SK-N-SH treated with all-trans-retinoic acid at 6 μM for 48 hours (cell line): Measurements from ENCODE around the gene EIF2S1.

Experiments
- ATAC-seq: fragments of 200-7000 bp; cut with Tn5 transposase; 3 replicates; pipeline ENCODE4 v1.9.1; 2020; ENCODE audit warnings: mild to moderate bottlenecking, moderate library complexity
- ARNTL ChIP-seq: fragments of 450-650 bp; formaldehyde crosslinking; IDR thresholded peaks from 2 replicates; pipeline ENCODE4 v1.5.0; 2020; ENCODE audit warnings: low read depth, mild to moderate bottlenecking, moderate library complexity, borderline replicate concordance
- CREB5 ChIP-seq: fragments of 250-450 bp; sonication (Bioruptor Pico); IDR thresholded peaks from 2 replicates; pipeline ENCODE4 v1.5.1; 2020; ENCODE audit warnings: low read depth, mild to moderate bottlenecking, moderate library complexity
- CSDC2 ChIP-seq: fragments of 250-450 bp; sonication (Bioruptor Pico); IDR thresholded peaks from 2 replicates; pipeline ENCODE4 v1.5.0; 2020; ENCODE audit warnings: mild to moderate bottlenecking, moderate library complexity
- CSRNP3 ChIP-seq: fragments of 250-450 bp; sonication (Bioruptor Pico); IDR thresholded peaks from 2 replicates; pipeline ENCODE4 v1.5.1; 2021; ENCODE audit warnings: mild to moderate bottlenecking, moderate library complexity
- PATZ1 ChIP-seq: fragments of 250-450 bp; sonication (Bioruptor Pico); IDR thresholded peaks from 2 replicates; pipeline ENCODE4 v1.8.0; 2020; ENCODE audit warnings: mild to moderate bottlenecking, moderate library complexity, borderline replicate concordance
- POU6F1 ChIP-seq: fragments of 250-450 bp; sonication (Bioruptor Pico); IDR thresholded peaks from 2 replicates; pipeline ENCODE4 v1.8.0; 2021; ENCODE audit warnings: low read depth, mild to moderate bottlenecking, moderate library complexity, borderline replicate concordance
- PPARA ChIP-seq: fragments of 250-450 bp; sonication (Bioruptor Pico); IDR thresholded peaks from 2 replicates; pipeline ENCODE4 v1.5.0; 2020; ENCODE audit warnings: mild to moderate bottlenecking, borderline replicate concordance
- RARB ChIP-seq: fragments of 250-450 bp; sonication (Bioruptor Pico); IDR thresholded peaks from 2 replicates; pipeline ENCODE4 v1.8.0; 2021; ENCODE audit warnings: mild to moderate bottlenecking, moderate library complexity
- SNAI2 ChIP-seq: fragments of 250-450 bp; sonication (Bioruptor Pico); IDR thresholded peaks from 2 replicates; pipeline ENCODE4 v1.5.0; 2020; ENCODE audit warnings: mild to moderate bottlenecking, moderate library complexity
- TOX ChIP-seq: fragments of 250-450 bp; sonication (Bioruptor Pico); IDR thresholded peaks from 2 replicates; pipeline ENCODE4 v1.8.0; 2021; ENCODE audit warnings: mild to moderate bottlenecking, moderate library complexity, borderline replicate concordance
- TSHZ2 ChIP-seq: fragments of 250-450 bp; sonication (Bioruptor Pico); IDR thresholded peaks from 2 replicates; pipeline ENCODE4 v1.5.0; 2020; ENCODE audit warnings: mild to moderate bottlenecking, moderate library complexity
- ZC3H10 ChIP-seq: fragments of 250-450 bp; sonication (Bioruptor Pico); IDR thresholded peaks from 2 replicates; pipeline ENCODE4 v1.5.1; 2021; ENCODE audit warnings: mild to moderate bottlenecking, moderate library complexity
- ZFP3 ChIP-seq: fragments of 250-450 bp; sonication (Bioruptor Pico); IDR thresholded peaks from 2 replicates; pipeline ENCODE4 v1.5.0; 2020; ENCODE audit warnings: mild to moderate bottlenecking, moderate library complexity
- ZNF565 ChIP-seq: fragments of 450-650 bp; formaldehyde crosslinking; conservative IDR thresholded peaks from 2 replicates; pipeline ENCODE4 v1.5.0; 2020; ENCODE audit warnings: low read depth, mild to moderate bottlenecking, moderate library complexity
- ZNF70 ChIP-seq: fragments of 450-650 bp; formaldehyde crosslinking; IDR thresholded peaks from 2 replicates; pipeline ENCODE4 v1.5.0; 2020; ENCODE audit warnings: mild to moderate bottlenecking, moderate library complexity
- ZNF8 ChIP-seq: fragments of 450-650 bp; formaldehyde crosslinking; IDR thresholded peaks from 2 replicates; pipeline ENCODE4 v1.5.0; 2020; ENCODE audit warnings: mild to moderate bottlenecking, moderate library complexity

Gene EIF2S1

GRCh38 chr14:67358924-67359774 lies 979 bp upstream of the EIF2S1 start:
- ATAC-seq = peak; percentile 36
- no peak for TF ChIP-seq ZNF70
- TF ChIP-seq TSHZ2 = no peak
- no peak for TF ChIP-seq ZNF8
- TF ChIP-seq ZNF565 (CRISPR knock-in tag) = no peak
- TF ChIP-seq RARB (CRISPR knock-in tag) = no peak
- TF ChIP-seq PPARA (CRISPR knock-in tag) = no peak
- TF ChIP-seq CSDC2 (CRISPR knock-in tag) = no peak

- peak; percentile 59 for ATAC-seq
- TF ChIP-seq ARNTL (CRISPR knock-in tag) = no peak
- no peak for TF ChIP-seq ZNF8
- TF ChIP-seq TSHZ2 = no peak
- TF ChIP-seq TOX = no peak
- TF ChIP-seq ZC3H10 = no peak
- TF ChIP-seq SNAI2 = no peak
- no peak for TF ChIP-seq PATZ1 (CRISPR knock-in tag)
- no peak for TF ChIP-seq PPARA (CRISPR knock-in tag)
- TF ChIP-seq CSRNP3 (CRISPR knock-in tag) = no peak
- TF ChIP-seq ZFP3 = no peak
- TF ChIP-seq POU6F1 (CRISPR knock-in tag) = no peak
- TF ChIP-seq CREB5 (CRISPR knock-in tag) = no peak
- TF ChIP-seq ZNF565 (CRISPR knock-in tag) = no peak
These were observed 510 bp downstream of the EIF2S1 start for GRCh38 chr14:67360470-67361206.
